Fibroblast of gingiva (primary cell): Measurements from ENCODE around the gene HTR1D.

Experiments
- DNase-seq: peaks from one replicate; pipeline ENCODE4 v3.0.0-alpha.2; 2011; ENCODE audit warnings: low read depth

HTR1D gene

GRCh38 chr1:23184212-23184934, 32.9 kb downstream of the HTR1D start:
- DNase-seq = no peak

- DNase-seq = no peak
Measured at GRCh38 chr1:23179862-23180261, 37.4 kb downstream of the HTR1D start.

- DNase-seq = no peak
Measured at GRCh38 chr1:23178950-23179349, 38.4 kb downstream of the HTR1D start.

GRCh38 chr1:23178414-23178813, 38.9 kb downstream of the HTR1D start:
- no peak for DNase-seq

DNA sequence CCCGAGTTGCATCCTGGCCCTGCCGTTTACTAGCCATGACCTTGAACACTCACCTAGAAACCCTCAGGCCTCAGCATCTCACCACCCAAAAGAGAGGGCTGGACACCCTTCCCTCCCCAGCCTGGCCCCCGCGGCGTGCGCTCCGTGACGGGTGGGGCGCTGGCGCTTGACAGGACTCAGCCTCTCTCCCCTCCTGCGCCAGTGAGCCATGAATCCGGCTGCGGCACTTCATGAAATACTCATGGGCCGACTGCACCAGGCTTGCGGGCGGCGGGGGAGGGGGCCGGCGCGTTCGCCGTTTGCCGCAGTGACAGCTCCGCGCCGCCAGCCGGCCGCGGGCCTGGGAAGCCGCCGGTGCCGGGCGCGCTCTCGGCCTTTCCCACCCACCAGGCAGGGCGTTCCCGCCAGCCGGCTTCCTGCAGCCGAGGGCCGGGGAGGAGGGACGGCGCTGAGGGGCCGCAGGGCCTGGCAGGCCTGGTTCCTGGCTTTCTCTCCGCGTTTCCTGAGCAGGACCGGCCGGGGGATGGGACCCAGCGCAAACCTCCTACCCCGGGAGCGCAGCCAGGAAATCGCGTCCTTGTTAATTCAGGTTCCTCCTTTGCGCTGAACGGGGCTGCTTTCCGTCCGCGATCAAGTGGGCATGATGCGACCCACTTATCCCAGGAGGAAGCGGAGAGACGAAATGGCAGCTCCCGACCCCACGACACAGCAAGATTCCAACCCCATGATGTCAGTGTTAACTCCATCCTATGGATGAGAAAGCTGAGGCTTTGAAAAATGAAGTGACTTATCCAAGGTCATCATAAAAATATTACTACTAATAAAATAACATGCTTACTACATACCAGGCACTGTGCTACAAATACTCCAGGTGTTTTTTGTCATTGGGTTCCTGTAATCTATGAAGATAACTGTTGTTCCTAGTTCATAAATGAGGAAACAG, 39.6 kb downstream of the HTR1D start:
- peak; percentile 53 for DNase-seq

- no peak for DNase-seq
Measured at GRCh38 chr1:23177031-23177430, 40.3 kb downstream of the HTR1D start.

DNA sequence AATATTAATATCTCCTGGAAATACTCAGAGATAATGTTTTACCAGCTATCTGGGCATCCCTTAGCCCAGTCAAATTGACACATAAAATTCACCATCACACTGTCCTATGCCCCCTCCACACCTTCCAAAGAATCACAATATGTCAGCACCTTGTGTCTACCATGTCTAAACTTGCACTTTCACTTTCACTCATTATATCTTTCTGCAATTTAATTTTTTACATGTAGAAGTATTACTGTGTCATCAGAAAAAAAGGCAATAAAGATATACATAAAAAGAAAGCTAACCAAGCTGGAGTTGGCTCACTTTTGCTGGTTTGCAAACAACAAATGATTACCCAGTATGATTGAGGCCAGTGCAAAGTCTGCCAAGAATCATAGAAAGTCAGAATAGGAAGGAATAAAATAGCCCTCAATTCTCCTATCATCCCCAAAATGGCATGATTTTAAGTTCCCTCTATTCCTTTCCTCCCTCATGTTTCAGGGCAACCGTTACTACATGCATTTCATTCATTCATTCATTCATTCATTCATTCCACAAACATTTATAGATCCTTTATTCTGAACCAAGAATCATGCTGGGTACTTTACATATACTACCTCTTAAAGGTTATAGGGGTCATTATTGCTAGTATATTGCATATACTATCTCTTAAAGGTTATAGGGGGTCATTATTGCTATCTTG, 42.7 kb downstream of the HTR1D start:
- DNase-seq = no peak

- DNase-seq = no peak
Measured at GRCh38 chr1:23171181-23171755, 46.0 kb downstream of the HTR1D start.

- DNase-seq = peak; percentile 97
Measured at GRCh38 chr1:23169727-23170335, 47.5 kb downstream of the HTR1D start.

DNA sequence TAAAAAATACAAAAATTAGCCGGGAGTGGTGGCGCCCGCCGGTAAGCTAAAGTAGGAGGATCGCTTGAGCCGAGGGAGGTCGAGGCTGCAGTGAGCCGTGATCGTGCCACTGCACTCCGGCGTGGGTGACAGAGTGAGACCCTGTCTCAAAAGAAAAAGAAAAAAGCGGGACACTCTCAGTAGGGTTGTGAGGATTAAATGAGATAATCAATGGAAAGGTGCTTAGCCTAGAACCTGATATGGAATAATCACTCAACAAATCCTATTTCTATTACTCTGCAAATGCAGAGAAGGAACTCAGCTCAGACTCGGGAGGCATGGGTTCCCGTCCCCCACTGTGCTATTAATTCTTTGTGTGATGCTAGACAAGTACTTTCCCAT, 48.1 kb downstream of the HTR1D start:
- no peak for DNase-seq

- peak; percentile 81 for DNase-seq
Measured at GRCh38 chr1:23168445-23169194, 48.7 kb downstream of the HTR1D start, which contains the start of gene LUZP1. LUZP1 (minus strand) TSS chr1:23168856.

DNA sequence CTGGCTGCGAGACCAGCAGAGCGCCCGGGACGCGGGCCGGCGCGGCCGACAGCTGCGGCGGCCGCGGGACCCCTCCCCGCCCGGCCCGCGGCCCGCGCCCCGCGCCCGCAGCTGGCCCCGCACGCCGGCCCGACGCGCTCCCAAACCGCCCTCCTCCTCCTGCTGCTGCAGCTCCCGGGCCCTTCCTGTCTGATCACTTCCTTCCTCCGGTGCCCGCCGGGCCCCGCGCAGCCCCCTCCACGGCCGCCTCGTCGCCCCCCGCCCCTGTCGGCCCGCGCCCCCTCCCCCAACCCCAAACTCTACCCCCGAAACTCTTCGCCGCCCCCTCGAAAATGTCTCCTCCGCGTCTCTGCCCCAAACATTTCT, 49.2 kb downstream of the HTR1D start:
- DNase-seq = no peak

GRCh38 chr1:23167353-23168078, 49.8 kb downstream of the HTR1D start:
- DNase-seq = peak; percentile 54

GRCh38 chr1:23166854-23167253, 50.4 kb downstream of the HTR1D start:
- no peak for DNase-seq

- peak; percentile 21 for DNase-seq
Measured at GRCh38 chr1:23163395-23163794, 53.9 kb downstream of the HTR1D start.

- DNase-seq = no peak
Measured at GRCh38 chr1:23159963-23160877, 57.1 kb downstream of the HTR1D start.

DNA sequence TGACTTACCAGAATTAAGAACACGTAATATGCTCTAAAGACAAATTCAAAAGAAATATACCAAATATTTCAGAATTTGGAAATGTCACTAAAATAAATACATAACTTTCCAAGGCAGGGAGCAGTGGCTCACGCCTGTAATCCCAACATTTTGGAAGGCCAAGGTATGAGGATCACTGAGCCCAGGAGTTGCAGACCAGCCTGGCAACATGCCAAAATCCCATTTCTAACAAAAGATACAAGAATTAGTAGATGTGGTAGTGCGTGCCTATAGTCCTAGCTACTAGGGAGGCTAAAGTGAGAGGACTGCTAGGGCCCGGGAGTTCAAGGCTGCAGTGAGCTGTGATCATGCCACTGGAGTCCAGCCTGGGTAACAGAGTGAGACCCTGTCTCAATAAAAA, 60.4 kb downstream of the HTR1D start:
- DNase-seq = no peak

GRCh38 chr1:23152966-23153684, 64.2 kb downstream of the HTR1D start:
- DNase-seq = no peak

DNA sequence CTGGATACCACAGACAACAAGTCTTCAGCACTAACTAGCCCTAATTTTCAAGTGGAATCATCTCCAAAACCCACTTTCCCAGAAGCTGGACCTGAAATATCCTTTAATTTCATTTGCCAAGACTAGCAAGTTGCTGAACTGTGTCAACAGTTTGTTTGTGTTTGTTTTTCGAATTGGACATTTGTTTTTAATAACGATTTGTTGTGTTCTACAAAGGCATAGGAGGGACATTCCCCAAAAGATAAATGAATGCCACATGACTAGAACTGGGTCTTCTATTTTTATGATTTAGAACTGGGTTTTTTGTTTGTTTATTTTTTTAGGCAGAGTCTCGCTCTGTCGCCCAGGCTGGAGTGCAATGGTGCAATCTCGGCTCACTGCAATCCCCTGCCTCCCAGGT, 66.6 kb downstream of the HTR1D start:
- peak; percentile 68 for DNase-seq
